ENCODE results near the gene OR2F1.
"Not testable (repeated sequence)": the region's sequence is repeated elsewhere in the genome, so short reads cannot be mapped to it uniquely, and the experiment has no call there.

The OR2F1 gene

DNA sequence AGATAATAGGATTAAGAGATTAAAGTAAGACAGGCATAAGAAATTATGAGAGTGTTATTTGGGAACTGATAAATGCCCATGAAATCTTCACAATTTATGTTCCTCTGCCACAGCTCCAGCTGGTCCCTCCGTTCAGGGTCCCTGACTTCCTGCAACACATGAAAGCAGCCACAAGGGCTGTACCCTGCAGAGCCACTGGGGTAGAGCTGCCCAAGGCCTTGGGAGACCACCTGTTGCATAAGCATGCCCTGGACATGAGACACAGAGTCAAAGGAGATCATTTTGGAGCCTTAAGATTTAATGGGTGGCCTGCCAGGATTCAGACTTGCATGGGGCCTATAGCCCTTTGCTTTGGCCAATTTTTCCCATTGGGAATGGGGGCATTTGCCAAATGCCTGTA, 56.2 kb downstream of the OR2F1 start:
- not testable (repeated sequence) for DNase-seq

DNA sequence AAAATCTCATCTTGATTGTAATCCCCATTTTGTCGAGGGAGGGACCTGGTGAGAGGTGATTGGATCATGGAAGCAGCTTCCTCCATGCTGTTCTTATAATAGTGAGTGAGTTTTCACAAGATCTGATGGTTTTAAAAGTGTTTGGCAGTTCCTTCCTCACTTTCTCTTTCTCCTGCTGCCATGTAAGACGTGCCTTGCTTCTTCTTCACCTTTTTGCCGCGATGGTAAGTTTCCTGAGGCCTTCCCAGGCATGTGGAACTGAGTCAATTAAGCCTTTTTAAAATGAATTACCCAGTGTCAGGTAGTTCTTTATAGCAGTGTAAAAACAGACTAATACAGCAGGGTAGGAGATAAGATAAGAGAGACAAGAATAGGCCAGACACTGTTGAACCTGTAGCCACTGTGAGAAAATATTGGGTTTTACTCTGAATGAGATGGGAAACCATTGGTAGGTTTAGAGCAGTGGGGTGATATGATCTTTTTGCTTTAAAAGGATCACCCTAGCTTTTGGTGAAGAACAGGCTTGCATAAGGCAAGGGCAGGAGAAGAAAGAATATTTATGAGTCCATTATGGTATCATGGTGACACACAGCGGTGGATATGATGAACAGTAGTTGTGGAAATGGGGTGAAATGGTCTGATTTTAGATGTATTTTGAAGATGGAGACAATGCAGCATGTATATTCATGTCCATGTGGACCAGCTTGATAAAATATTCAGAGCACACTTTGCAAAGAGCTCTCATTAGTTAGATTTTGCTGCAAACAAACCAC, 57.0 kb downstream of the OR2F1 start:
- DNase-seq = no peak

Data from NCI-H1105 (cell line).